Neural progenitor cell (in vitro differentiated cells): ENCODE measurements around the gene SLC35G4. TPM values are rescaled to one million over a fixed set of nuclear protein-coding genes. Genes with fewer than 3 reads are reported as not detected.

Experiments
- DNase-seq: peaks from one replicate; pipeline ENCODE4 v3.0.0-alpha.2; 2016; ENCODE audit warnings: low spot score
- H2AFZ ChIP-seq: fragments of 200-600 bp; sonication (generic); replicated peaks from 2 replicates; pipeline ENCODE4 v1.6.1; 2016; ENCODE audit warnings: antibody characterized with exemption
- H3F3A ChIP-seq: fragments of 200-600 bp; sonication (generic); 2 replicates; pipeline ENCODE4 v1.6.1; 2016; ENCODE audit warnings: antibody characterized with exemption, low read depth
- H3K27ac ChIP-seq: fragments of 200-600 bp; sonication (generic); 2 replicates; pipeline ENCODE4 v1.5.1; 2016; ENCODE audit warnings: mild to moderate bottlenecking
- H3K27me3 ChIP-seq: fragments of 200-600 bp; sonication (generic); 2 replicates; pipeline ENCODE4 v1.6.1; 2016; ENCODE audit warnings: mild to moderate bottlenecking, moderate library complexity
- H3K36me3 ChIP-seq: fragments of 200-600 bp; sonication (generic); 2 replicates; pipeline ENCODE4 v1.5.1; 2016
- H3K4me1 ChIP-seq: fragments of 200-600 bp; sonication (generic); 2 replicates; pipeline ENCODE4 v1.6.1; 2016; ENCODE audit warnings: mixed run types
- H3K4me2 ChIP-seq: fragments of 200-600 bp; sonication (generic); 2 replicates; pipeline ENCODE4 v1.6.1; 2016
- H3K4me3 ChIP-seq: fragments of 200-600 bp; sonication (generic); 2 replicates; pipeline ENCODE4 v1.5.1; 2016
- H3K79me2 ChIP-seq: fragments of 200-600 bp; sonication (generic); 2 replicates; pipeline ENCODE4 v1.6.1; 2016; ENCODE audit warnings: low read depth
- H3K9ac ChIP-seq: fragments of 200-600 bp; sonication (generic); 2 replicates; pipeline ENCODE4 v1.6.1; 2016
- H3K9me3 ChIP-seq: fragments of 200-600 bp; sonication (generic); 2 replicates; pipeline ENCODE4 v1.5.1; 2016; ENCODE audit warnings: low read depth
- H4K20me1 ChIP-seq: fragments of 200-600 bp; sonication (generic); 2 replicates; pipeline ENCODE4 v1.6.1; 2016; ENCODE audit warnings: low read depth
- H3K27ac Mint-ChIP-seq: 3 replicates; pipeline ENCODE4 v1.8.0; 2021; ENCODE audit warnings: mixed read lengths
- H3K27me3 Mint-ChIP-seq: 2 replicates; pipeline ENCODE4 v1.8.0; 2022; ENCODE audit warnings: low read depth, mild to moderate bottlenecking, inconsistent platforms, moderate library complexity, mixed read lengths; ENCODE audit not compliant: insufficient read depth
- H3K36me3 Mint-ChIP-seq: 3 replicates; pipeline ENCODE4 v1.8.0; 2021; ENCODE audit warnings: mixed read lengths
- H3K4me1 Mint-ChIP-seq: 3 replicates; pipeline ENCODE4 v1.8.0; 2021; ENCODE audit warnings: mixed read lengths
- H3K4me3 Mint-ChIP-seq: 3 replicates; pipeline ENCODE4 v1.8.0; 2021; ENCODE audit warnings: mild to moderate bottlenecking, moderate library complexity, mixed read lengths
- H3K9me3 Mint-ChIP-seq: 3 replicates; pipeline ENCODE4 v1.8.0; 2020; ENCODE audit warnings: mixed read lengths
- CTCF ChIP-seq: fragments of 200-600 bp; sonication (generic); IDR thresholded peaks from 2 replicates; pipeline ENCODE4 v1.5.1; 2017; ENCODE audit warnings: antibody characterized with exemption, mild to moderate bottlenecking
- EZH2 ChIP-seq: fragments of 200-600 bp; sonication (generic); IDR thresholded peaks from 2 replicates; pipeline ENCODE4 v1.6.1; 2017; ENCODE audit warnings: antibody characterized with exemption, mild to moderate bottlenecking, moderate library complexity
- EZH2phosphoT487 ChIP-seq: fragments of 200-600 bp; sonication (generic); IDR thresholded peaks from 2 replicates; pipeline ENCODE4 v1.6.1; 2017; ENCODE audit warnings: antibody characterized with exemption
- total RNA-seq: library from RNA; depleted of rRNA; stranded (reverse); fragments of >200 nt; gene quantifications from 2 replicates; pipeline ENCODE4 v1.2.3, GENCODE V29; 2015; ENCODE audit warnings: low replicate concordance

The SLC35G4 gene
- total RNA-seq, 1 donor from 2014 or later = not detected

- Histone ChIP-seq H3F3A (no peaks in the 10 kb centered on the region), H2AFZ (no peak overlapping the region), H3K4me1 (no peaks in the 10 kb centered on the region), H3K79me2 (no peaks in the 10 kb centered on the region), H3K9ac (no peak overlapping the region), H3K4me3 (no peak overlapping the region), H3K27ac (no peak overlapping the region), H3K9me3 (no peaks in the 10 kb centered on the region), H3K27me3 (no peaks in the 10 kb centered on the region), H4K20me1 (no peaks in the 10 kb centered on the region), H3K4me2 (no peak overlapping the region), H3K36me3 (no peaks in the 10 kb centered on the region)
- H3K27me3 Mint-ChIP-seq = peaks cover under 1% of the 10 kb centered on the region
- no peak overlapping the region for H3K27ac Mint-ChIP-seq
- H3K9me3 Mint-ChIP-seq = no peaks in the 10 kb centered on the region
- no peak for TF ChIP-seq EZH2
- no peak for TF ChIP-seq CTCF
- TF ChIP-seq EZH2phosphoT487 = no peak
- no peaks in the 10 kb centered on the region for H3K36me3 Mint-ChIP-seq
- H3K4me3 Mint-ChIP-seq = no peak overlapping the region
- peaks cover 15% of the 10 kb centered on the region for H3K4me1 Mint-ChIP-seq
- no peak for DNase-seq
Measured at GRCh38 chr18:11572201-11572600, 37.2 kb upstream of the SLC35G4 start.

- Histone ChIP-seq H3K9ac (no peak overlapping the region), H2AFZ (no peak overlapping the region), H3K27ac (no peak overlapping the region), H3K4me1 (no peaks in the 10 kb centered on the region), H3K36me3 (no peaks in the 10 kb centered on the region), H3K4me3 (no peak overlapping the region), H4K20me1 (no peaks in the 10 kb centered on the region), H3F3A (no peaks in the 10 kb centered on the region), H3K4me2 (no peak overlapping the region), H3K79me2 (no peaks in the 10 kb centered on the region), H3K27me3 (no peaks in the 10 kb centered on the region), H3K9me3 (no peaks in the 10 kb centered on the region)
- Mint-ChIP-seq H3K9me3 (no peaks in the 10 kb centered on the region), H3K4me1 (peaks cover 8% of the 10 kb centered on the region), H3K36me3 (no peaks in the 10 kb centered on the region), H3K27ac (no peak overlapping the region), H3K4me3 (no peak overlapping the region), H3K27me3 (no peaks in the 10 kb centered on the region)
- no peak for DNase-seq
- TF ChIP-seq EZH2 (no peak), CTCF (no peak), EZH2phosphoT487 (no peak)
Measured at GRCh38 chr18:11574545-11574944, 34.9 kb upstream of the SLC35G4 start.

GRCh38 chr18:11577271-11578112 is 31.9 kb upstream of the SLC35G4 start:
- no peak overlapping the region for H3K4me3 Mint-ChIP-seq
- H3F3A ChIP-seq = no peaks in the 10 kb centered on the region
- no peak overlapping the region for H3K4me3 ChIP-seq
- H3K4me1 ChIP-seq = no peaks in the 10 kb centered on the region
- no peaks in the 10 kb centered on the region for H3K9me3 Mint-ChIP-seq
- no peak for DNase-seq
- no peaks in the 10 kb centered on the region for H3K79me2 ChIP-seq
- peak overlapping the region; percentile 9 for H2AFZ ChIP-seq
- TF ChIP-seq EZH2 (no peak), EZH2phosphoT487 (no peak), CTCF (no peak)
- H3K4me1 Mint-ChIP-seq = peaks cover 4% of the 10 kb centered on the region
- H3K36me3 ChIP-seq = no peaks in the 10 kb centered on the region
- H3K9me3 ChIP-seq = no peaks in the 10 kb centered on the region
- H3K9ac ChIP-seq = no peak overlapping the region
- no peaks in the 10 kb centered on the region for H3K27me3 ChIP-seq
- no peak overlapping the region for H3K27ac ChIP-seq
- H3K27me3 Mint-ChIP-seq = peaks cover 4% of the 10 kb centered on the region
- H3K4me2 ChIP-seq = no peak overlapping the region
- H3K36me3 Mint-ChIP-seq = no peaks in the 10 kb centered on the region
- no peak overlapping the region for H3K27ac Mint-ChIP-seq
- H4K20me1 ChIP-seq = no peaks in the 10 kb centered on the region
